Osteoblast (primary cell): ENCODE measurements around the gene FBLN7. TPM values are rescaled to one million over a fixed set of nuclear protein-coding genes. Genes with fewer than 3 reads are reported as not detected.
A peak's percentile ranks its signal among the peaks of the same experiment; 100 is the strongest.

Source experiments
- DNase-seq: peaks from one replicate; pipeline ENCODE4 v3.0.0; 2011; ENCODE audit warnings: low spot score, mixed read lengths; ENCODE audit not compliant: insufficient read length; ENCODE audit errors: missing footprints
- H2AFZ ChIP-seq: 2 replicates; pipeline ENCODE4 v1.6.0; 2011; ENCODE audit warnings: mild to moderate bottlenecking, low read length
- H3K27ac ChIP-seq: 2 replicates; pipeline ENCODE4 v1.5.1; 2011; ENCODE audit warnings: mild to moderate bottlenecking, low read depth, low read length, moderate library complexity
- H3K27me3 ChIP-seq: 2 replicates; pipeline ENCODE4 v1.6.0; 2012; ENCODE audit warnings: mild to moderate bottlenecking, control low read depth, inconsistent platforms, low read length, moderate library complexity; ENCODE audit not compliant: insufficient read depth
- H3K36me3 ChIP-seq: 2 replicates; pipeline ENCODE4 v1.5.1; 2011; ENCODE audit warnings: mild to moderate bottlenecking, low read length, control low read depth, moderate library complexity; ENCODE audit not compliant: insufficient read depth
- H3K4me1 ChIP-seq: 2 replicates; pipeline ENCODE4 v1.5.1; 2011; ENCODE audit warnings: mild to moderate bottlenecking, low read length, control low read depth, moderate library complexity; ENCODE audit not compliant: insufficient read depth
- H3K4me2 ChIP-seq: 2 replicates; pipeline ENCODE4 v1.6.0; 2011; ENCODE audit warnings: mild to moderate bottlenecking, low read length; ENCODE audit not compliant: insufficient read depth
- H3K4me3 ChIP-seq: fragments of 200-600 bp; sonication (generic); 3 replicates; pipeline ENCODE4 v1.5.1; 2012; ENCODE audit warnings: mild to moderate bottlenecking, low read length, inconsistent platforms; ENCODE audit not compliant: insufficient read depth
- H3K79me2 ChIP-seq: 2 replicates; pipeline ENCODE4 v1.6.0; 2012; ENCODE audit warnings: mild to moderate bottlenecking, low read length, control low read depth, inconsistent platforms; ENCODE audit not compliant: insufficient read depth
- H3K9me3 ChIP-seq: 2 replicates; pipeline ENCODE4 v1.5.1; 2011; ENCODE audit warnings: low read depth, low read length, control low read depth
- H4K20me1 ChIP-seq: 2 replicates; pipeline ENCODE4 v1.6.0; 2012; ENCODE audit warnings: mild to moderate bottlenecking, low read length, control low read depth; ENCODE audit not compliant: insufficient read depth
- total RNA-seq: library from RNA; depleted of rRNA; stranded (reverse); fragments of >200 nt; gene quantifications from 2 replicates; pipeline ENCODE4 v1.2.3, GENCODE V29; 2012
- TF ChIP-seq, protein P1 (sequence below): IDR thresholded peaks from 2 replicates; pipeline ENCODE4 v1.5.1; 2011; ENCODE audit warnings: mild to moderate bottlenecking, low read depth, low read length, moderate library complexity; ENCODE audit errors: extremely low read depth

The FBLN7 gene
- total RNA-seq, 1 donor, result 5.8 TPM

DNA sequence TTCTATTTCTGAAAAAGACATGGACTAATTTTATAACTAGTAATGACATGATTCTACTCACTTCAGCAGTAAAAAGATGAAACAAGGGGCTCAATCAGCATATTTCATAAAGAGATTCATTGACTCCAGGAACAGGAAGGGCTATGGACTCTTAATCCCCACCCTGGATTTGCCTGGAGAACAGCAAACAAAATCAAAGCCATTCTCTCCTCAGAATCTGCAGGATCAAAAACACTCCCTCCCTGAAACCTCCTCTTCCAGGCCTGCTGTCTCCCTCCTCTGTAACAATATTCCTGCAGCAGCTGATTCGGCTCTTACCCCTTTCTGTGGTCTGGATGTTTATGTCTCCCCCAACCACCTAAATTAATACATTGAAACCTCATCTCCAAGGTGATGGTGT lies 59.7 kb downstream of the FBLN7 start:
- Histone ChIP-seq H4K20me1 (no peaks in the 10 kb centered on the region), H3K27me3 (no peaks in the 10 kb centered on the region), H3K79me2 (no peaks in the 10 kb centered on the region), H3K4me3 (no peak overlapping the region), H2AFZ (peak overlapping the region; percentile 3), H3K27ac (no peak overlapping the region), H3K4me1 (peaks cover 3% of the 10 kb centered on the region), H3K36me3 (no peaks in the 10 kb centered on the region), H3K9me3 (peaks cover 1% of the 10 kb centered on the region), H3K4me2 (no peak overlapping the region)
- TF ChIP-seq, protein P1, sequence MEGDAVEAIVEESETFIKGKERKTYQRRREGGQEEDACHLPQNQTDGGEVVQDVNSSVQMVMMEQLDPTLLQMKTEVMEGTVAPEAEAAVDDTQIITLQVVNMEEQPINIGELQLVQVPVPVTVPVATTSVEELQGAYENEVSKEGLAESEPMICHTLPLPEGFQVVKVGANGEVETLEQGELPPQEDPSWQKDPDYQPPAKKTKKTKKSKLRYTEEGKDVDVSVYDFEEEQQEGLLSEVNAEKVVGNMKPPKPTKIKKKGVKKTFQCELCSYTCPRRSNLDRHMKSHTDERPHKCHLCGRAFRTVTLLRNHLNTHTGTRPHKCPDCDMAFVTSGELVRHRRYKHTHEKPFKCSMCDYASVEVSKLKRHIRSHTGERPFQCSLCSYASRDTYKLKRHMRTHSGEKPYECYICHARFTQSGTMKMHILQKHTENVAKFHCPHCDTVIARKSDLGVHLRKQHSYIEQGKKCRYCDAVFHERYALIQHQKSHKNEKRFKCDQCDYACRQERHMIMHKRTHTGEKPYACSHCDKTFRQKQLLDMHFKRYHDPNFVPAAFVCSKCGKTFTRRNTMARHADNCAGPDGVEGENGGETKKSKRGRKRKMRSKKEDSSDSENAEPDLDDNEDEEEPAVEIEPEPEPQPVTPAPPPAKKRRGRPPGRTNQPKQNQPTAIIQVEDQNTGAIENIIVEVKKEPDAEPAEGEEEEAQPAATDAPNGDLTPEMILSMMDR, result no peak
- no peak for DNase-seq

DNA sequence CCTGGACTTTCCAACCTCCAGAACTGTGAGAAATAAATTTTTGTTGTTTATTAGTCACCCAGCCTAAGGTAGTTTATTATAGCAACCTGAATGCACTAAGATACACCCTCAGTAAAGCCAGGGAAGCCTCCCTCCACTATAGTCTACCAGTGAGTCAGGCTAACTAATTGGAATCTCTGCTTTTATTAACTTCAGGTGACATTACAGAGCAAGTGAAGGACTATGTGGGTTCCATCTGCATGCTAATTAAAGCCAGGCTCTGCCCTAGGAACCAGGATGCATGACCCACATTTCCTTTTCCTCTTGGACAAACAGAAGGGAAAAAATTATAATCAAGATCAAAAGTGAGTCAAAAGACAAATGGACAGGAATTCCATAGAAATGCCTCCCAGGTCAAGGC lies 60.6 kb downstream of the FBLN7 start:
- Histone ChIP-seq H3K4me2 (no peak overlapping the region), H3K4me3 (no peak overlapping the region), H3K9me3 (peaks cover 5% of the 10 kb centered on the region), H3K79me2 (no peaks in the 10 kb centered on the region), H3K27ac (no peak overlapping the region), H3K4me1 (peaks cover 3% of the 10 kb centered on the region), H3K36me3 (no peaks in the 10 kb centered on the region), H3K27me3 (no peaks in the 10 kb centered on the region), H4K20me1 (no peaks in the 10 kb centered on the region), H2AFZ (no peak overlapping the region)
- TF ChIP-seq, protein P1, result no peak
- no peak for DNase-seq

DNA sequence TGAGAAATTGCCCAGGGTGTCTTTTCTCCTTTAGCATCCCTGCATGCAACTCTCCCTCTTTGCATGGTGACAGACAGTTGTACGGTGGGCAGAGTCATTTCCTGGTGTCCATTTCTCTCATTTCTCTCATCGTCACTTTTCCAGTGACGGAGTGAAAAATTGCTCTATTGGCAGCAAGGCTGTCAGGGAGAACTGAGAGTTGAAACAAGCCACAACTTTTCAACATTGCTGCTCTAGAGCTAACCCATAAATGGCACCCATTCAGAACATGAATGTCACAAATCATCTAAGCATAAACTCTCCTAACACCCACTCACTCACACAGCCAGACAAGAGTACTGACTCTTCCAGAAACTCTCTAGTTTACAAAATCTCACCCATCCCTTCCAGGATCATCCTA lies 61.0 kb downstream of the FBLN7 start:
- Histone ChIP-seq H2AFZ (no peak overlapping the region), H3K79me2 (no peaks in the 10 kb centered on the region), H3K4me1 (peaks cover 3% of the 10 kb centered on the region), H3K27ac (no peak overlapping the region), H3K4me2 (no peak overlapping the region), H3K4me3 (no peak overlapping the region), H4K20me1 (no peaks in the 10 kb centered on the region), H3K36me3 (no peaks in the 10 kb centered on the region), H3K9me3 (peaks cover 5% of the 10 kb centered on the region), H3K27me3 (no peaks in the 10 kb centered on the region)
- TF ChIP-seq, protein P1, result no peak
- DNase-seq, result no peak

DNA sequence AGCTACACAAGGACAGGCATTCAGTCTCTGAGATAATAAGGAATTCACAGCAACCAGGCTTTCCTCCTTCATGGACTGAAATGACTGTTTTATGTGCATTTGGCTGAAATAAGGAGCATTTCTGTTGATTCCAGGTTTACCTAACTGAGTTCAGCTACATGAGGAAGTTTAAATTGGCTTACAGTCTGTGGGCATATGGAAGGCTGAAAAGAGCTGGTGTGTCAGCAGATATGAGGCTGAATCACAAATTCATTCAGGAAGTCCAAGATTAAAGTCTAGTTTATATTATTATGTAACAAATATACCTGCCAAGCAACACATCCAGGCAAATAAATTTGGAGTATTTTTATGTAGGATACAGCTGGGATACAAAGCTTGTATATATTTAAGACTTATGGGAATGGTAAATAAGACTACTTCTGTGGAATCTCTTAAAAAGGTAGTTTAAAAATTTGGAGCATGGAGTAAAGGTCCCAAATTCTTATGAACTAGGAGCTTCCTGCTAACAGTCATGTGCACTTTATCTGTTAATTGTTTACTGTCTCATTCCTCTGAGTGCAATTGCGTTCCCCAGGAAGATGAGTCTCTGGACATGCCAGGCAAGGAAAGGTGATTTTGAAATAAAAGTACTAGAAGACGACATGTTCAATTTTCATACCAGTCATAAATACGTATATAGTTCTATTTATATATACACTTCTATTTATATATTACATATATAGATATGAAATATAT lies 63.7 kb downstream of the FBLN7 start:
- Histone ChIP-seq H3K4me2 (no peak overlapping the region), H4K20me1 (no peaks in the 10 kb centered on the region), H3K27me3 (no peaks in the 10 kb centered on the region), H2AFZ (no peak overlapping the region), H3K27ac (no peak overlapping the region), H3K9me3 (peaks cover 5% of the 10 kb centered on the region), H3K4me1 (peaks cover 3% of the 10 kb centered on the region), H3K79me2 (no peaks in the 10 kb centered on the region), H3K4me3 (no peak overlapping the region), H3K36me3 (no peaks in the 10 kb centered on the region)
- no peak for DNase-seq
- TF ChIP-seq, protein P1, result no peak
